HG03108 (cell line): ENCODE results near the gene OMP.

Experiments used
- ATAC-seq: cut with Tn5 transposase; IDR thresholded peaks from one replicate; pipeline ENCODE4 v1.9.1; 2021; ENCODE audit warnings: moderate library complexity; ENCODE audit not compliant: unreplicated experiment

The OMP gene

GRCh38 chr11:77121876-77122575, 19.4 kb downstream of the OMP start:
- ATAC-seq, result no peak

- ATAC-seq, result no peak
These were observed 20.1 kb downstream of the OMP start for GRCh38 chr11:77122576-77123212.

- no peak for ATAC-seq
These were observed 21.0 kb downstream of the OMP start for GRCh38 chr11:77123591-77123990.

GRCh38 chr11:77124041-77124440, 21.4 kb downstream of the OMP start:
- ATAC-seq, result no peak

- ATAC-seq, result no peak
These were observed 21.8 kb downstream of the OMP start for GRCh38 chr11:77124488-77124887.

GRCh38 chr11:77125191-77125590, 22.6 kb downstream of the OMP start:
- no peak for ATAC-seq

GRCh38 chr11:77125695-77126094, 23.1 kb downstream of the OMP start:
- no peak for ATAC-seq

- ATAC-seq, result no peak
These were observed 23.6 kb downstream of the OMP start for GRCh38 chr11:77126156-77126775.

- ATAC-seq, result no peak
These were observed 24.2 kb downstream of the OMP start for GRCh38 chr11:77126861-77127234.

GRCh38 chr11:77127235-77127911, 24.7 kb downstream of the OMP start:
- ATAC-seq, result no peak

GRCh38 chr11:77127920-77128691, 25.5 kb downstream of the OMP start, which contains the start of gene MYO7A:
MYO7A (plus strand) TSS chr11:77128246; CDS start chr11:77130635, 2,389 bp downstream.
- ATAC-seq, result no peak

GRCh38 chr11:77129069-77129841, 26.6 kb downstream of the OMP start:
- no peak for ATAC-seq

- no peak for ATAC-seq
These were observed 27.5 kb downstream of the OMP start for GRCh38 chr11:77129842-77130756.

- no peak for ATAC-seq
These were observed 28.3 kb downstream of the OMP start for GRCh38 chr11:77130763-77131513.

GRCh38 chr11:77131560-77131959, 28.9 kb downstream of the OMP start:
- ATAC-seq, result no peak

- no peak for ATAC-seq
These were observed 32.4 kb downstream of the OMP start for GRCh38 chr11:77135069-77135468.

GRCh38 chr11:77136074-77136473, 33.4 kb downstream of the OMP start:
- ATAC-seq, result no peak

- no peak for ATAC-seq
These were observed 34.3 kb downstream of the OMP start for GRCh38 chr11:77136784-77137420.
